Mucosa of rectum (tissue), 2 donors: ENCODE measurements around the gene ANXA7.

Source experiments
- H3K27ac ChIP-seq, 2 donors: one replicate each; pipeline ENCODE4 v1.7.0; 2013; ENCODE audit warnings: inconsistent platforms in 2 of 2, low read depth in 2 of 2, low read length in 2 of 2
- H3K27me3 ChIP-seq, 2 donors: one replicate each; pipeline ENCODE4 v1.7.0; 2013; ENCODE audit warnings: low read length in 2 of 2; ENCODE audit not compliant: control insufficient read depth in 2 of 2, insufficient read depth in 2 of 2
- H3K36me3 ChIP-seq, 2 donors: one replicate each; pipeline ENCODE4 v1.7.0; 2013; ENCODE audit warnings: low read length in 2 of 2; ENCODE audit not compliant: control insufficient read depth in 2 of 2, insufficient read depth in 2 of 2
- H3K4me1 ChIP-seq, 2 donors: one replicate each; pipeline ENCODE4 v1.7.0; 2013; ENCODE audit warnings: low read length in 2 of 2, mild to moderate bottlenecking in 1 of 2; ENCODE audit not compliant: control insufficient read depth in 2 of 2, insufficient read depth in 2 of 2
- H3K4me3 ChIP-seq, 2 donors: one replicate each; pipeline ENCODE4 v1.7.0; 2013; ENCODE audit warnings: low read length in 2 of 2
- H3K9ac ChIP-seq, 2 donors: one replicate each; pipeline ENCODE4 v1.7.0; 2013; ENCODE audit warnings: low read length in 2 of 2, low read depth in 1 of 2, mild to moderate bottlenecking in 1 of 2
- H3K9me3 ChIP-seq, 2 donors: one replicate each; pipeline ENCODE4 v1.7.0; 2013; ENCODE audit warnings: low read length in 2 of 2; ENCODE audit not compliant: control insufficient read depth in 2 of 2
- donor health status: healthy.
- donor health status: Normal muscosa, but diverticular disease.

ANXA7 gene

GRCh38 chr10:73439055-73439454, 25.2 kb upstream of the ANXA7 start:
- Histone ChIP-seq H3K27me3 (no peaks in the 10 kb centered on the region), H3K9me3 (no peaks in the 10 kb centered on the region), H3K9ac (no peak overlapping the region), H3K4me3 (no peak overlapping the region), H3K4me1 (no peaks in the 10 kb centered on the region), H3K27ac (no peak overlapping the region), H3K36me3 (peaks cover 23 to 26% of the 10 kb centered on the region in 2 donors)

GRCh38 chr10:73433538-73433867, 19.6 kb upstream of the ANXA7 start, which contains the start of gene MSS51:
Gene MSS51 (minus strand): TSS chr10:73433561. CDS start chr10:73428284, 5,277 bp downstream.
- Histone ChIP-seq H3K27ac (no peak within 1 kb of the TSS), H3K4me3 (no peak within 1 kb of the TSS), H3K9me3 (no peaks in the 10 kb centered on the region), H3K27me3 (no peaks in the 10 kb centered on the region), H3K9ac (no peak within 1 kb of the TSS), H3K4me1 (no peaks in the 10 kb centered on the region), H3K36me3 (peaks cover 15% of the 10 kb centered on the region in 2 donors)

GRCh38 chr10:73432646-73433537, 19.0 kb upstream of the ANXA7 start:
- H3K9ac ChIP-seq: no peak overlapping the region
- H3K9me3 ChIP-seq: no peaks in the 10 kb centered on the region

GRCh38 chr10:73426318-73426717, 12.5 kb upstream of the ANXA7 start:
- Histone ChIP-seq H3K9ac (no peak overlapping the region), H3K36me3 (peaks cover 18 to 34% of the 10 kb centered on the region in 2 donors), H3K27ac (no peak overlapping the region), H3K4me3 (no peak overlapping the region), H3K4me1 (no peaks in the 10 kb centered on the region), H3K27me3 (no peaks in the 10 kb centered on the region), H3K9me3 (no peaks in the 10 kb centered on the region)

More at GRCh38 chr10:73432646-73433537, 19.0 kb upstream of the ANXA7 start:
- no peak overlapping the region for H3K4me3 ChIP-seq
- H3K4me1 ChIP-seq: no peaks in the 10 kb centered on the region
- no peak overlapping the region for H3K27ac ChIP-seq
- H3K27me3 ChIP-seq: no peaks in the 10 kb centered on the region
- peaks cover 11 to 14% of the 10 kb centered on the region in 2 donors for H3K36me3 ChIP-seq

- H3K9me3 ChIP-seq: no peaks in the 10 kb centered on the region
- no peaks in the 10 kb centered on the region for H3K4me1 ChIP-seq
- H3K36me3 ChIP-seq: peaks cover 18 to 34% of the 10 kb centered on the region in 2 donors
- no peak overlapping the region for H3K9ac ChIP-seq
- H3K27ac ChIP-seq: no peak overlapping the region
- H3K4me3 ChIP-seq: no peak overlapping the region
- H3K27me3 ChIP-seq: no peaks in the 10 kb centered on the region
Observed at GRCh38 chr10:73424478-73424877, 10.6 kb upstream of the ANXA7 start.

- H3K27me3 ChIP-seq: no peaks in the 10 kb centered on the region
Observed at GRCh38 chr10:73423309-73423708, 9.5 kb upstream of the ANXA7 start.

GRCh38 chr10:73416571-73416970, 2.7 kb upstream of the ANXA7 start:
- Histone ChIP-seq H3K27me3 (no peaks in the 10 kb centered on the region), H3K27ac (no peak overlapping the region), H3K4me1 (peaks cover 3 to 13% of the 10 kb centered on the region in 2 donors), H3K36me3 (no peaks in the 10 kb centered on the region), H3K9ac (no peak overlapping the region), H3K9me3 (no peaks in the 10 kb centered on the region), H3K4me3 (no peak overlapping the region)

More at GRCh38 chr10:73423309-73423708, 9.5 kb upstream of the ANXA7 start:
- Histone ChIP-seq H3K9ac (no peak overlapping the region), H3K9me3 (no peaks in the 10 kb centered on the region), H3K27ac (no peak overlapping the region), H3K4me1 (no peaks in the 10 kb centered on the region), H3K4me3 (no peak overlapping the region), H3K36me3 (peaks cover 18 to 33% of the 10 kb centered on the region in 2 donors)

GRCh38 chr10:73414230-73414945, 530 bp upstream of the ANXA7 start:
- H3K4me3 ChIP-seq: peak overlapping the region; percentile 91 to 94
- peak overlapping the region; percentile 97 for H3K27ac ChIP-seq
- peaks cover 3 to 13% of the 10 kb centered on the region in 2 donors for H3K4me1 ChIP-seq
- peak overlapping the region; percentile 57 to 97 for H3K9ac ChIP-seq
- H3K36me3 ChIP-seq: no peaks in the 10 kb centered on the region
- no peaks in the 10 kb centered on the region for H3K27me3 ChIP-seq
- H3K9me3 ChIP-seq: no peaks in the 10 kb centered on the region

- H3K27ac ChIP-seq: peak overlapping the region; percentile 97
- H3K4me1 ChIP-seq: peaks cover 3 to 13% of the 10 kb centered on the region in 2 donors
- peak overlapping the region; percentile 80 to 97 for H3K9ac ChIP-seq
- H3K27me3 ChIP-seq: no peaks in the 10 kb centered on the region
- no peaks in the 10 kb centered on the region for H3K36me3 ChIP-seq
- H3K9me3 ChIP-seq: no peaks in the 10 kb centered on the region
- peak overlapping the region; percentile 91 to 94 for H3K4me3 ChIP-seq
Observed at GRCh38 chr10:73413108-73413527, 740 bp downstream of the ANXA7 start.

- Histone ChIP-seq H3K9me3 (no peaks in the 10 kb centered on the region), H3K27me3 (no peaks in the 10 kb centered on the region), H3K9ac (no peak overlapping the region), H3K4me1 (peaks cover 3 to 13% of the 10 kb centered on the region in 2 donors), H3K36me3 (peaks cover 0 to 3% of the 10 kb centered on the region in 2 donors), H3K27ac (no peak overlapping the region), H3K4me3 (no peak overlapping the region)
Observed at GRCh38 chr10:73410897-73411296, 3.0 kb downstream of the ANXA7 start.
